ENCODE results near the gene SNF8. TPM values are rescaled to one million over a fixed set of nuclear protein-coding genes. Genes with fewer than 3 reads are reported as not detected.

SNF8 gene
- polyA plus RNA-seq, 1 experiment, result 113 TPM

DNA sequence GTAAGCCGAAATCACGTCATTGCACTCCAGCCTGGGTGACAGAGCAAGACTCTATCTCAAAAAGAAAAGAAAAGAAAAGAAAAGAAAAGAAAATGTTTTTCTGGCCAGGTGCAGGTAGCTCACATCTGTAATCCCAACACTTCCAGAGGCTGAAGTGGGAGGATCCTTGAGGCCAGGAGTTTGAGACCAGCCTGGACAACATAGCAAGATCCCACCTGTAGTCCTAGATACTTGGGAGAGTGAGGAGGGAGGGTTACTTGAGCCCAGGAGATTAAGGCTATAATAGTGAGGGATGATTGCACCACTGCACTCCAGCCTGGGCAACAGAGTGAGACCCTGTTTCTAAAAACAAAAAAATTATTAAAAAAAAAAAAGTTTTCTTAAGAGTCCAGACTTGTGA is 54.6 kb downstream of the SNF8 start:
- H3K27me3 ChIP-seq (ENCODE audit: control insufficient read depth, insufficient read depth, low read length), result no peaks in the 10 kb centered on the region
- ChIA-PET POLR2A (no interaction called here), CTCF (interaction anchor here (1.8 to 1.9 kb wide), 2 partner anchors 11 to 166 kb away, joined by 6 to 7 read pairs; no protein-coding TSS in a partner anchor)
- DNase-seq (ENCODE audit: low read depth), result no peak
- TF ChIP-seq, protein P1, sequence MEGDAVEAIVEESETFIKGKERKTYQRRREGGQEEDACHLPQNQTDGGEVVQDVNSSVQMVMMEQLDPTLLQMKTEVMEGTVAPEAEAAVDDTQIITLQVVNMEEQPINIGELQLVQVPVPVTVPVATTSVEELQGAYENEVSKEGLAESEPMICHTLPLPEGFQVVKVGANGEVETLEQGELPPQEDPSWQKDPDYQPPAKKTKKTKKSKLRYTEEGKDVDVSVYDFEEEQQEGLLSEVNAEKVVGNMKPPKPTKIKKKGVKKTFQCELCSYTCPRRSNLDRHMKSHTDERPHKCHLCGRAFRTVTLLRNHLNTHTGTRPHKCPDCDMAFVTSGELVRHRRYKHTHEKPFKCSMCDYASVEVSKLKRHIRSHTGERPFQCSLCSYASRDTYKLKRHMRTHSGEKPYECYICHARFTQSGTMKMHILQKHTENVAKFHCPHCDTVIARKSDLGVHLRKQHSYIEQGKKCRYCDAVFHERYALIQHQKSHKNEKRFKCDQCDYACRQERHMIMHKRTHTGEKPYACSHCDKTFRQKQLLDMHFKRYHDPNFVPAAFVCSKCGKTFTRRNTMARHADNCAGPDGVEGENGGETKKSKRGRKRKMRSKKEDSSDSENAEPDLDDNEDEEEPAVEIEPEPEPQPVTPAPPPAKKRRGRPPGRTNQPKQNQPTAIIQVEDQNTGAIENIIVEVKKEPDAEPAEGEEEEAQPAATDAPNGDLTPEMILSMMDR (IDR thresholded peaks at IDR 0.05; ENCODE audit: insufficient read depth, low read depth, low read length), result no peak
- H3K4me3 ChIP-seq (ENCODE audit: low read depth, low read length), result no peak overlapping the region
- H3K36me3 ChIP-seq (ENCODE audit: control insufficient read depth, insufficient read depth, low read length), result peaks cover 2% of the 10 kb centered on the region

- no peak for DNase-seq (ENCODE audit: low read depth)
- H3K36me3 ChIP-seq (ENCODE audit: control insufficient read depth, insufficient read depth, low read length), result no peaks in the 10 kb centered on the region
- CTCF ChIA-PET, result interaction anchor here (0.8 to 28.8 kb wide), 4 partner anchors 70 to 216 kb away, joined by 3 to 719 read pairs (median 14); partner anchors contain the start of gene TTLL6
- POLR2A ChIA-PET, result interaction anchor here (0.7 kb wide), 1 partner anchor 205 kb away, joined by 12 read pairs; no protein-coding TSS in a partner anchor
- TF ChIP-seq, protein P1 (IDR thresholded peaks at IDR 0.05; ENCODE audit: insufficient read depth, low read depth, low read length), result no peak
- no peaks in the 10 kb centered on the region for H3K27me3 ChIP-seq (ENCODE audit: control insufficient read depth, insufficient read depth, low read length)
- H3K4me3 ChIP-seq (ENCODE audit: low read depth, low read length), result no peak overlapping the region
Observed at GRCh38 chr17:48883171-48883570, 61.5 kb downstream of the SNF8 start.

- ChIA-PET POLR2A (no interaction called here), CTCF (interaction anchor here (0.6 to 28.8 kb wide), 5 partner anchors 69 to 204 kb away, joined by 3 to 719 read pairs (median 13); partner anchors contain the start of gene TTLL6)
- TF ChIP-seq, protein P1 (IDR thresholded peaks at IDR 0.05; ENCODE audit: insufficient read depth, low read depth, low read length), result no peak
- Histone ChIP-seq H3K36me3 (ENCODE audit: control insufficient read depth, insufficient read depth, low read length) (no peaks in the 10 kb centered on the region), H3K4me3 (ENCODE audit: low read depth, low read length) (no peak overlapping the region), H3K27me3 (ENCODE audit: control insufficient read depth, insufficient read depth, low read length) (no peaks in the 10 kb centered on the region)
- DNase-seq (ENCODE audit: low read depth), result no peak
Observed at GRCh38 chr17:48882272-48882671, 62.4 kb downstream of the SNF8 start.

Small RNAs within 50 kb of the gene (small RNA-seq; reads per million reads assigned to genes)
- gene AC068531.1 (ENCODE audit: insufficient read length, low read depth, low replicate concordance) (not detected), gene RF00263 (ENCODE audit: insufficient read length, low read depth, low replicate concordance) (not detected), gene RF01210 (ENCODE audit: insufficient read length, low read depth, low replicate concordance) (not detected), gene RNU1-42P (ENCODE audit: insufficient read length, low read depth, low replicate concordance) (0.84 reads per million)

Other genes starting within 250 kb of the SNF8 start
- not detected in 2 replicates for gene PRAC1, start 222.3 kb downstream of the SNF8 start, polyA plus RNA-seq (2011; rRNA removed)
- gene PRAC2, start 221.7 kb downstream of the SNF8 start, polyA plus RNA-seq (2011; rRNA removed), result 0.63 and 0.98 TPM in 2 replicates
- gene HOXB13, start 216.1 kb downstream of the SNF8 start, polyA plus RNA-seq (2011; rRNA removed), result 0.70 and 0.81 TPM in 2 replicates
- gene TTLL6, start 127.6 kb downstream of the SNF8 start, polyA plus RNA-seq (2011; rRNA removed), result 0.02 TPM in 1 of 2 replicates, not detected in the other
- 108 and 137 TPM in 2 replicates for gene CALCOCO2, start 113.8 kb downstream of the SNF8 start, polyA plus RNA-seq (2011; rRNA removed)
- gene ATP5MC1, start 52.1 kb downstream of the SNF8 start, polyA plus RNA-seq (2011; rRNA removed), result 139 and 142 TPM in 2 replicates
- 166 and 190 TPM in 2 replicates for gene UBE2Z, start 36.4 kb downstream of the SNF8 start, polyA plus RNA-seq (2011; rRNA removed)
- 0.12 and 0.16 TPM in 2 replicates for gene GIP, start 23.8 kb upstream of the SNF8 start, polyA plus RNA-seq (2011; rRNA removed)
- gene IGF2BP1, start 52.5 kb upstream of the SNF8 start, polyA plus RNA-seq (2011; rRNA removed), result 3.7 and 5.3 TPM in 2 replicates
- gene B4GALNT2, start 187.9 kb upstream of the SNF8 start, polyA plus RNA-seq (2011; rRNA removed), result 0.05 and 0.12 TPM in 2 replicates